Mucosa of stomach (tissue), 1 donor: Measurements from ENCODE around the gene OLFML1.

Source experiments
- H3K27me3 ChIP-seq: one replicate; pipeline ENCODE4 v1.7.0; 2013; ENCODE audit warnings: mild to moderate bottlenecking, low read length; ENCODE audit not compliant: control insufficient read depth, insufficient read depth
- H3K36me3 ChIP-seq: one replicate; pipeline ENCODE4 v1.7.0; 2013; ENCODE audit warnings: low read length; ENCODE audit not compliant: control insufficient read depth, insufficient read depth
- H3K4me1 ChIP-seq: one replicate; pipeline ENCODE4 v1.7.0; 2013; ENCODE audit warnings: mild to moderate bottlenecking, low read length; ENCODE audit not compliant: control insufficient read depth, insufficient read depth
- H3K4me3 ChIP-seq: one replicate; pipeline ENCODE4 v1.7.0; 2013; ENCODE audit warnings: low read length
- H3K9ac ChIP-seq: one replicate; pipeline ENCODE4 v1.7.0; 2013; ENCODE audit warnings: mild to moderate bottlenecking, low read length, moderate library complexity
- H3K9me3 ChIP-seq: one replicate; pipeline ENCODE4 v1.7.0; 2013; ENCODE audit warnings: mild to moderate bottlenecking, low read length, moderate library complexity; ENCODE audit not compliant: control insufficient read depth
- donor health status: Pancreatic carcinoma.

Gene OLFML1

GRCh38 chr11:7528514-7529049, 43.3 kb downstream of the OLFML1 start:
- no peak overlapping the region for H3K4me3 ChIP-seq
- no peaks in the 10 kb centered on the region for H3K36me3 ChIP-seq
- H3K9me3 ChIP-seq: no peaks in the 10 kb centered on the region
- H3K4me1 ChIP-seq: no peaks in the 10 kb centered on the region
- no peak overlapping the region for H3K9ac ChIP-seq
- no peaks in the 10 kb centered on the region for H3K27me3 ChIP-seq

DNA sequence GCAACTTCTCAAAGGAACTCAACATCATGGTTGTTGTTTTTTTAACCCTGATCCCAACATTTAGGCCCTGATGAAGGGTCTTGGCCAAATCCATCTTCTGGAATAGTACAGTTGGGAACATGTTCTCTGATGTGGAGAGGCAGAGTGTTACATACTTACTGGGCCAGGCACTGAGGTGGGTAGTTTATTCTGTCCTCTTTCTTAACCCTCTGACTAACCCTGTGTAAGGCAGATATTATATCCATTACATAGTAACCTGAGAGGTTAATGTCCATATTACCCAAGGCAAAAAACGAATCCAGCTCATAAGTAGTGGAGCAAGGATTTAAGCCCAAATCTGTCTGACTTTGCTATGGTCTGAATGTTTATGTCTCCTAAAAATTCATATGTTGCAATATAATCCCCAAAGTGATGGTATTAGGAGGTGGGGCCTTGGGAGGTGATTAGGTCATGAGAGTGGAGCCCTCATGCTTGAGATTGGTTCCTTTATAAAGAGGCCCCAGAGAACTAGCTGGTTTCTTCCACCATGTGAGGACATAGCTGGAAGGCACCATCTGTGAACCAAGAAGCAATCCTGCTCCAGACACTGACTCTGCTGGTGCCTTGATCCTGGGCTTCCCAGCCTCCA, 44.8 kb downstream of the OLFML1 start:
- Histone ChIP-seq H3K36me3 (no peaks in the 10 kb centered on the region), H3K27me3 (no peaks in the 10 kb centered on the region), H3K9ac (no peak overlapping the region), H3K4me3 (no peak overlapping the region), H3K4me1 (no peaks in the 10 kb centered on the region), H3K9me3 (no peaks in the 10 kb centered on the region)

- H3K9me3 ChIP-seq: no peaks in the 10 kb centered on the region
- H3K9ac ChIP-seq: no peak overlapping the region
- H3K27me3 ChIP-seq: no peaks in the 10 kb centered on the region
- no peak overlapping the region for H3K4me3 ChIP-seq
- no peaks in the 10 kb centered on the region for H3K36me3 ChIP-seq
- H3K4me1 ChIP-seq: no peaks in the 10 kb centered on the region
Measured at GRCh38 chr11:7531011-7531410, 45.7 kb downstream of the OLFML1 start.

GRCh38 chr11:7532405-7533145, 47.3 kb downstream of the OLFML1 start:
- Histone ChIP-seq H3K4me3 (no peak overlapping the region), H3K27me3 (no peaks in the 10 kb centered on the region), H3K36me3 (no peaks in the 10 kb centered on the region), H3K9me3 (no peaks in the 10 kb centered on the region), H3K4me1 (no peaks in the 10 kb centered on the region), H3K9ac (no peak overlapping the region)

GRCh38 chr11:7533199-7534041, 48.1 kb downstream of the OLFML1 start:
- Histone ChIP-seq H3K4me3 (no peak overlapping the region), H3K36me3 (no peaks in the 10 kb centered on the region), H3K9ac (no peak overlapping the region), H3K27me3 (no peaks in the 10 kb centered on the region), H3K4me1 (no peaks in the 10 kb centered on the region), H3K9me3 (no peaks in the 10 kb centered on the region)

- H3K4me3 ChIP-seq: no peak overlapping the region
- H3K36me3 ChIP-seq: no peaks in the 10 kb centered on the region
- H3K9me3 ChIP-seq: no peaks in the 10 kb centered on the region
- H3K27me3 ChIP-seq: no peaks in the 10 kb centered on the region
- H3K9ac ChIP-seq: no peak overlapping the region
- no peaks in the 10 kb centered on the region for H3K4me1 ChIP-seq
Measured at GRCh38 chr11:7534042-7534378, 48.7 kb downstream of the OLFML1 start.

GRCh38 chr11:7536100-7536499, 50.8 kb downstream of the OLFML1 start:
- Histone ChIP-seq H3K27me3 (no peaks in the 10 kb centered on the region), H3K4me3 (no peak overlapping the region), H3K4me1 (no peaks in the 10 kb centered on the region), H3K9me3 (no peaks in the 10 kb centered on the region), H3K9ac (no peak overlapping the region), H3K36me3 (no peaks in the 10 kb centered on the region)

- Histone ChIP-seq H3K4me3 (no peak overlapping the region), H3K9me3 (no peaks in the 10 kb centered on the region), H3K27me3 (no peaks in the 10 kb centered on the region), H3K9ac (no peak overlapping the region), H3K4me1 (no peaks in the 10 kb centered on the region), H3K36me3 (no peaks in the 10 kb centered on the region)
Measured at GRCh38 chr11:7537265-7537664, 52.0 kb downstream of the OLFML1 start.

GRCh38 chr11:7538031-7538430, 52.7 kb downstream of the OLFML1 start:
- Histone ChIP-seq H3K4me3 (no peak overlapping the region), H3K4me1 (no peaks in the 10 kb centered on the region), H3K9ac (no peak overlapping the region), H3K27me3 (no peaks in the 10 kb centered on the region), H3K9me3 (no peaks in the 10 kb centered on the region), H3K36me3 (no peaks in the 10 kb centered on the region)

DNA sequence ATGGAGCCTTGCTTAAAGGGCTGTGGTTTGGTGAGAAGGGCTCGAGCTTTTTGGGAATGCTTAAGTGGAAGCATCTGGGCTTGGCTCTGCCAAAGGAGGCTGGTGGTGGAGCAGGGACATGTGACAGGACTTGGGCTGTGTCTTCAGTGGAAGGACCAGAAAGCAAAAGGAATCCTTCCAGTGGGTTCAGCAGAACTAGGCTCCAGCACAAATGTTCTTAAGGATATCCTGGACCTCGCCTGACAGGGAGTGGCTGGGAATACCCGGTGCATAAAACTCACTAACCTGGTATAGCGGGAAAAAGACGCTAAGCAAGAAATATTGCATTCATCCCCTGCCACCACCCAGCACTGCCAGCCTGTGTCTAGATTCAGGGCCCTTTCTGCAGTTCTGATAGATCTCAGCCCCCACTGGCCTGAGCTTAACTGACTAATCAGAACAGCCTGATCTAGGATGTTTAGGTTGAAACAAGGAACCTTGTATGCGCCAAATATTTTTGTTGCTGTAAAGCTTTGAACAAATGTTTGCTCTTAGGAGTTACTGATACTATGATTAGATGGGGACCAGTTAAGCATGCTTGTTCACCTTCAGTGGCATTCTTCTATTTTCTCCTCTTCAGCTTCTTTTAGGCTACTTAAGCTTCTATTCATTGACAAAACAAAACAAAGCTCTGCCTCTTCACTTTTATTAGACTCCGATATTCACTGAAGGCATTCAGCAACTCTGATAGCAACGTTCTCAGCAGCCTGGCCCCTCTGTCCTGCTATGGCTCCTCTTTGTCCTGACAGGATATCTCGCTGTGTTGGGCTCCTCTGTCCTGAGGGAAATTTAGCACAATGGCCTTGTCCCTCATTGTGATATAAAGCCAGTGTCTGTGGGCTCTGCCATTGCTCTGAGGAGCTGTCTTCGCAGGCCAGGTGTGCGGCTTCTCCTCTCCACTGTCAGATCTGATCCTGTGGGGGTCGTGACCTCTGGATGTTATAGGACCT, 53.5 kb downstream of the OLFML1 start:
- Histone ChIP-seq H3K36me3 (no peaks in the 10 kb centered on the region), H3K9me3 (no peaks in the 10 kb centered on the region), H3K4me1 (no peaks in the 10 kb centered on the region), H3K27me3 (no peaks in the 10 kb centered on the region), H3K9ac (no peak overlapping the region), H3K4me3 (no peak overlapping the region)

DNA sequence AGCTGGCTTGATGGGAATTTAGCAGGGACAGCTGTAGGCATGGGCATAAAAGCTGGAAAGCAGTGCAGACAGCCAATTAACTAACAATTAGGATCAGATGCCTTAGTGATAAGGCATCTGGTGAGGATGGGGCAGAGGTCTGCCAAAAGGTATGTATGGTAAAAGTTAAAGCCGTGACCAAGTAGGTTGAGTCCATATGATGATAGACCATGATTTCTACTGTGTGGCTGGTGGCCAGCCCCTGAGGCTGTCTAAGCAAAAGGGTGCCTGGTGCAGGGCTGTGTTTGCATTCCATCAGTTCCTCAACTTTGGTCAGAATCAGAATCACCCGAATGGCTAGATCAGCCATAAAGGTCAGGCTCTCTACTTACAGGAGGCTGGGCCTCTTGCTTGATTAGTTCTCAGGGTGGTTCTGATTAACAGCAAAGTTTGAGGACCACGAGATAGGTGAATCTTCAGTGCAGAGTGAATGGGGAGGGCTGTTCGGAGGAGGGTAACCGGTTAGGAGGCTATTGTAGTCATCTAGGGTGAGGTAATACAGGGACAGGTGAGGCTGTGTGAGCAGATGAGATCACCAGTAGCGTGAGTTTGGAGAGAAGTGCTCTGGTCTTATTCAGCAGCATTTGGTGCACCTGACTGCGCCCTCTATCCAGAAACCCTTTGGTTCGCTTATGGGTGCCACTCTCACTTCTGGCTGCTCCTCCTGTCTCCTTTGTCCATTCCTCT, 55.7 kb downstream of the OLFML1 start:
- H3K4me1 ChIP-seq: no peaks in the 10 kb centered on the region
- H3K27me3 ChIP-seq: no peaks in the 10 kb centered on the region
- H3K9ac ChIP-seq: no peak overlapping the region
- H3K4me3 ChIP-seq: no peak overlapping the region
- no peaks in the 10 kb centered on the region for H3K36me3 ChIP-seq
- no peaks in the 10 kb centered on the region for H3K9me3 ChIP-seq
